Measurements from ENCODE around the gene DCD. TPM values are rescaled to one million over a fixed set of nuclear protein-coding genes. Genes with fewer than 3 reads are reported as not detected.

The DCD gene
- total RNA-seq, 1 experiment from 2014 or later = not detected

DNA sequence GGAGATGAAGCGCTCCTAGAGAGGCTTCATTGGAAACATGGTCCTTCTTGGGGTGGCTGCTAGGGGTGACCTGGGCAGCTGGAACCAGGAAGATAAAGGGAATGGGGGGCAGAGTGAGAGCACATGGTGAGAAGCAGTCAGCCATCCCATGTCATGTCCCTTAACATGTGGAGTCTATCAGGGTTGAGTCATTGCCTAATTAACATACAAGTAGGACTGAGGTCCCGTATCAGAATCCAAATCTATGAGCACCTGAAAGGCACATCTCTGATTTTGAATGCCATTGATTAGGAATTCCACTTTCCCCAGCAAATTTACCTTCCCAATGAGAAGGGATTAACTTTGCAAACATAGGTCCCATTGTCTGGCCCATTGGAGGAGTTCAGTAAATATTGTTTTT lies 39.4 kb downstream of the DCD start:
- no peak overlapping the region for H3K4ac ChIP-seq (ENCODE audit: low read depth, low read length)
- H3K14ac ChIP-seq (ENCODE audit: insufficient read depth, low read length) = no peak overlapping the region
- H2BK15ac ChIP-seq (ENCODE audit: low read depth, low read length) = no peak overlapping the region
- no peak overlapping the region for H2BK12ac ChIP-seq (ENCODE audit: insufficient read length, low read depth, low read length)
- TF ChIP-seq CTCF (conservative IDR thresholded peaks at IDR 0.05) = no peak
- no peak overlapping the region for H3K18ac ChIP-seq (ENCODE audit: insufficient read length, low read depth, low read length)
- no peak overlapping the region for H3K4me2 ChIP-seq (ENCODE audit: insufficient read depth, insufficient read length, low read length)
- no peak overlapping the region for H3T11ph ChIP-seq (ENCODE audit: low read length)
- H3K9ac ChIP-seq (ENCODE audit: extremely low read depth, insufficient read length, low read length) = no peak overlapping the region
- H3K23me2 ChIP-seq (ENCODE audit: insufficient read length, low read depth, low read length, poor library complexity, severe bottlenecking) = no peaks in the 10 kb centered on the region
- H3K9me3 ChIP-seq (ENCODE audit: control insufficient read depth, low read depth, low read length) = no peaks in the 10 kb centered on the region
- H3K36me3 Mint-ChIP-seq (ENCODE audit: insufficient read depth in 1 of 3, low read depth in 3 of 3) = no peaks in the 10 kb centered on the region; a peak in 1 of 7 replicates
- H2BK5ac ChIP-seq (ENCODE audit: insufficient read length, low read length) = no peak overlapping the region
- no peak overlapping the region for H4K8ac ChIP-seq (replicated peaks; ENCODE audit: insufficient read length, low read depth, low read length)
- no peak overlapping the region for H3K4me3 Mint-ChIP-seq
- H3K56ac ChIP-seq (ENCODE audit: insufficient read length, low read depth, low read length) = no peak overlapping the region
- H4K91ac ChIP-seq (ENCODE audit: insufficient read length, low read depth, low read length) = no peak overlapping the region
- H4K20me1 ChIP-seq (ENCODE audit: control insufficient read depth, insufficient read depth, insufficient read length) = no peaks in the 10 kb centered on the region
- no peak overlapping the region for H3K27ac ChIP-seq (ENCODE audit: insufficient read length, low read depth, low read length)
- no CpG with 5 or more reads among the region's 2 CpGs for WGBS (ENCODE audit: extremely low coverage, insufficient read length, low lambda C conversion rate)
- H3K27ac Mint-ChIP-seq = no peak overlapping the region
- H4K5ac ChIP-seq (ENCODE audit: insufficient read length, low read depth, low read length) = no peak overlapping the region
- H2AFZ ChIP-seq (ENCODE audit: low read length) = no peak overlapping the region
- no peaks in the 10 kb centered on the region for H3K4me1 Mint-ChIP-seq
- no peaks in the 10 kb centered on the region; a peak in 1 of 5 replicates for H3K9me3 Mint-ChIP-seq
- DNase-seq = peak; percentile 19
- H3K79me1 ChIP-seq (ENCODE audit: insufficient read depth, low read depth, low read length, poor library complexity, severe bottlenecking) = no peaks in the 10 kb centered on the region
- H3K4me1 ChIP-seq (ENCODE audit: insufficient read depth, low read length) = no peaks in the 10 kb centered on the region
- H2BK20ac ChIP-seq (ENCODE audit: low read depth, low read length, poor library complexity, severe bottlenecking) = no peak overlapping the region
- H2AK5ac ChIP-seq (ENCODE audit: insufficient read length, low read length) = no peak overlapping the region
- H3K23ac ChIP-seq (ENCODE audit: insufficient read length, low read depth, low read length) = no peak overlapping the region
- H3K27me3 Mint-ChIP-seq (ENCODE audit: low read depth) = peaks cover 83% of the 10 kb centered on the region
- no peak overlapping the region for H2BK120ac ChIP-seq (ENCODE audit: low read depth, low read length, poor library complexity, severe bottlenecking)
- no peaks in the 10 kb centered on the region for H3K79me2 ChIP-seq (ENCODE audit: insufficient read depth, low read length)
- peaks cover 21% of the 10 kb centered on the region; the same call in 1 of the 2 replicates for H3K27me3 ChIP-seq (ENCODE audit: insufficient read depth, low read length)
